Measurements from ENCODE around the gene MGAM2.
A peak's percentile ranks its signal among the peaks of the same experiment; 100 is the strongest.

The MGAM2 gene

DNA sequence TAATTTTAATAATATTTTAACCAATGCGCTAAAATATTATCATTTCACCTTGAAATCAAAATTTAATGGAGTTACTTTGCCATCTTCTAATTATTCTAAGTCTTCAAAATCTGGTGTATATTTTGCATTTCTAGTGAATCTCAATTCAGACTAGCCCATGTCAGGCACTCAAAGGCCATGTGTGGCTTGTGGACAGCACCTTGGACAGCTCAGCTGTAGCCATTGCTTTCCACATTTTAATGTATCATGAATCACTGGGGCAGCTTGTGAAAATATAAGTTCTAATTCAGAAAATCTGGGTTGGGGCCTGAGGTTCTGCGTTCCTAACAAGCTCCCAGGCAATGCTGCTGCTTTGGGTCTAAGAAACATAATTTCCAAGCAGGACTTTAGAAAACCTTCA lies 57.2 kb downstream of the MGAM2 start:
- H3K27me3 ChIP-seq (ENCODE audit: insufficient read depth, poor library complexity, severe bottlenecking), result no peaks in the 10 kb centered on the region
- no peak for DNase-seq (ENCODE audit: low read depth in 1 of 2, low spot score in 1 of 2)
- H3K27ac ChIP-seq (replicated peaks), result no peak overlapping the region
- no peak overlapping the region for H3K4me3 ChIP-seq (replicated peaks; ENCODE audit: insufficient read depth, low read length)
- TF ChIP-seq SPI1 (IDR thresholded peaks at IDR 0.05; ENCODE audit: borderline replicate concordance, low read depth), result no peak
- TF ChIP-seq, protein P1, sequence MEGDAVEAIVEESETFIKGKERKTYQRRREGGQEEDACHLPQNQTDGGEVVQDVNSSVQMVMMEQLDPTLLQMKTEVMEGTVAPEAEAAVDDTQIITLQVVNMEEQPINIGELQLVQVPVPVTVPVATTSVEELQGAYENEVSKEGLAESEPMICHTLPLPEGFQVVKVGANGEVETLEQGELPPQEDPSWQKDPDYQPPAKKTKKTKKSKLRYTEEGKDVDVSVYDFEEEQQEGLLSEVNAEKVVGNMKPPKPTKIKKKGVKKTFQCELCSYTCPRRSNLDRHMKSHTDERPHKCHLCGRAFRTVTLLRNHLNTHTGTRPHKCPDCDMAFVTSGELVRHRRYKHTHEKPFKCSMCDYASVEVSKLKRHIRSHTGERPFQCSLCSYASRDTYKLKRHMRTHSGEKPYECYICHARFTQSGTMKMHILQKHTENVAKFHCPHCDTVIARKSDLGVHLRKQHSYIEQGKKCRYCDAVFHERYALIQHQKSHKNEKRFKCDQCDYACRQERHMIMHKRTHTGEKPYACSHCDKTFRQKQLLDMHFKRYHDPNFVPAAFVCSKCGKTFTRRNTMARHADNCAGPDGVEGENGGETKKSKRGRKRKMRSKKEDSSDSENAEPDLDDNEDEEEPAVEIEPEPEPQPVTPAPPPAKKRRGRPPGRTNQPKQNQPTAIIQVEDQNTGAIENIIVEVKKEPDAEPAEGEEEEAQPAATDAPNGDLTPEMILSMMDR (IDR thresholded peaks at IDR 0.05; ENCODE audit: insufficient read depth, low read length), result no peak
- TF ChIP-seq, protein P2, sequence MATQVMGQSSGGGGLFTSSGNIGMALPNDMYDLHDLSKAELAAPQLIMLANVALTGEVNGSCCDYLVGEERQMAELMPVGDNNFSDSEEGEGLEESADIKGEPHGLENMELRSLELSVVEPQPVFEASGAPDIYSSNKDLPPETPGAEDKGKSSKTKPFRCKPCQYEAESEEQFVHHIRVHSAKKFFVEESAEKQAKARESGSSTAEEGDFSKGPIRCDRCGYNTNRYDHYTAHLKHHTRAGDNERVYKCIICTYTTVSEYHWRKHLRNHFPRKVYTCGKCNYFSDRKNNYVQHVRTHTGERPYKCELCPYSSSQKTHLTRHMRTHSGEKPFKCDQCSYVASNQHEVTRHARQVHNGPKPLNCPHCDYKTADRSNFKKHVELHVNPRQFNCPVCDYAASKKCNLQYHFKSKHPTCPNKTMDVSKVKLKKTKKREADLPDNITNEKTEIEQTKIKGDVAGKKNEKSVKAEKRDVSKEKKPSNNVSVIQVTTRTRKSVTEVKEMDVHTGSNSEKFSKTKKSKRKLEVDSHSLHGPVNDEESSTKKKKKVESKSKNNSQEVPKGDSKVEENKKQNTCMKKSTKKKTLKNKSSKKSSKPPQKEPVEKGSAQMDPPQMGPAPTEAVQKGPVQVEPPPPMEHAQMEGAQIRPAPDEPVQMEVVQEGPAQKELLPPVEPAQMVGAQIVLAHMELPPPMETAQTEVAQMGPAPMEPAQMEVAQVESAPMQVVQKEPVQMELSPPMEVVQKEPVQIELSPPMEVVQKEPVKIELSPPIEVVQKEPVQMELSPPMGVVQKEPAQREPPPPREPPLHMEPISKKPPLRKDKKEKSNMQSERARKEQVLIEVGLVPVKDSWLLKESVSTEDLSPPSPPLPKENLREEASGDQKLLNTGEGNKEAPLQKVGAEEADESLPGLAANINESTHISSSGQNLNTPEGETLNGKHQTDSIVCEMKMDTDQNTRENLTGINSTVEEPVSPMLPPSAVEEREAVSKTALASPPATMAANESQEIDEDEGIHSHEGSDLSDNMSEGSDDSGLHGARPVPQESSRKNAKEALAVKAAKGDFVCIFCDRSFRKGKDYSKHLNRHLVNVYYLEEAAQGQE (IDR thresholded peaks at IDR 0.05; ENCODE audit: insufficient replicate concordance, low read depth), result peak; percentile 94
- TF ChIP-seq GABPA (IDR thresholded peaks at IDR 0.05; ENCODE audit: low read depth), result no peak

DNA sequence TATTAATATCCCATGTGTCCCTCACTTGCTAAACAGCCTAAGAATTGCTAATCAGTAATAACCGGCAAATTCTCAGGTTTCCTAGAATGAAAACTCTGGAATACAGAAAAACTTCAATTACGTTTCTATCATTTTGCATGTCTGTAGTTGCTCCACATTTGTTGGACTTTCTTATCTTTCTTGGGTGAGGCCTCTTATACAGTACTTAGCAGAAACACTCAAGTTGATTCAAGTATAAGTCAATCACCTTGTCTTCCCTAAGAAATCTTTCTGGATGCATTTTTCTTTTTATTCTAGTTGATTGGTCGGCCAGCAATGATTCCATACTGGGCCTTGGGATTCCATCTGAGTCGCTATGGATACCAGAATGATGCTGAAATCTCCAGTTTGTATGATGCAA lies 61.4 kb downstream of the MGAM2 start:
- Histone ChIP-seq H3K4me3 (replicated peaks; ENCODE audit: insufficient read depth, low read length) (no peak overlapping the region), H3K27me3 (ENCODE audit: insufficient read depth, poor library complexity, severe bottlenecking) (no peaks in the 10 kb centered on the region), H3K27ac (replicated peaks) (no peak overlapping the region)
- DNase-seq (ENCODE audit: low read depth in 1 of 2, low spot score in 1 of 2), result no peak
- TF ChIP-seq, protein P2 (IDR thresholded peaks at IDR 0.05; ENCODE audit: insufficient replicate concordance, low read depth), result no peak
- TF ChIP-seq, protein P1 (IDR thresholded peaks at IDR 0.05; ENCODE audit: insufficient read depth, low read length), result no peak
- TF ChIP-seq SPI1 (IDR thresholded peaks at IDR 0.05; ENCODE audit: borderline replicate concordance, low read depth) (no peak), POLR2AphosphoS5 (IDR thresholded peaks at IDR 0.05; ENCODE audit: low read depth) (no peak), GABPA (IDR thresholded peaks at IDR 0.05; ENCODE audit: low read depth) (no peak)

DNA sequence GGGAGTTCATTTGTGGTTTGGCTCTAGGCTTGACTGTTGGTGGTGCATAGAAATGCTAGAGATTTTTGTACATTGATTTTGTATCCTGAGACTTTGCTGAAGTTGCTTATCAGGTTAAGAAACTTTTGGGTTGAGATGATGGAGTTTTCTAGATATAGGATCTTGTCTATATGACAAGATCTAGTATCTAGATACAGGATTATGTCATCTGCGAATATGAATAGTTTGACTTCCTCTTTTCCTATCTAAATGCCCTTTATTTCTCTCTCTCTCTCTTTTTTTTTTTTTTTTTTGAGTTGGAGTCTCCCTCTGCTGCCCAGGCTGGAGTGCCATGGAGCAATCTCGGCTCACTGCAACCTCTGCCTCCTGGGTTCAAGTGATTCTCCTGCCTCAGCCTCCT lies 62.9 kb downstream of the MGAM2 start:
- Histone ChIP-seq H3K4me3 (replicated peaks; ENCODE audit: insufficient read depth, low read length) (no peak overlapping the region), H3K27ac (replicated peaks) (no peak overlapping the region), H3K27me3 (ENCODE audit: insufficient read depth, poor library complexity, severe bottlenecking) (no peaks in the 10 kb centered on the region)
- no peak for DNase-seq (ENCODE audit: low read depth in 1 of 2, low spot score in 1 of 2)
- TF ChIP-seq, protein P2 (IDR thresholded peaks at IDR 0.05; ENCODE audit: insufficient replicate concordance, low read depth), result no peak
- TF ChIP-seq SPI1 (IDR thresholded peaks at IDR 0.05; ENCODE audit: borderline replicate concordance, low read depth), result peak; percentile 73

DNA sequence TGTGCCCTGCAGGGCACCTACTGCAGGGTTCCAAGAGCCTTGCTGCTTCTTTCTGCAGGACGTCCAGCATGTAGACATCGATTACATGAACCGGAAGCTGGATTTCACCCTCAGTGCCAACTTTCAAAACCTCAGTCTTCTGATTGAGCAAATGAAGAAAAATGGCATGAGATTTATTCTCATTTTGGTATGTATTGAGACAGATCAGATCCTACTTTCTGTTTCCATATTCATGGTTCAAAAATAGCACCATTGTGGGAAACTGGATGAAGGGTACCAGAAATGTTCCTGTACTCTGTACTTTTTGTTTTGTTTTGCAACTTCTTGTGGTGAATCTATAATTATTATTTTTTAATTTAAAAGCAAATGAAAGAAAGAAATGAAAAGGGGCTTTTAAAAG lies 64.1 kb downstream of the MGAM2 start:
- H3K27me3 ChIP-seq (ENCODE audit: insufficient read depth, poor library complexity, severe bottlenecking), result no peaks in the 10 kb centered on the region
- TF ChIP-seq GABPA (IDR thresholded peaks at IDR 0.05; ENCODE audit: low read depth), result no peak
- TF ChIP-seq, protein P2 (IDR thresholded peaks at IDR 0.05; ENCODE audit: insufficient replicate concordance, low read depth), result no peak
- TF ChIP-seq, protein P1 (IDR thresholded peaks at IDR 0.05; ENCODE audit: insufficient read depth, low read length), result no peak
- no peak for TF ChIP-seq POLR2AphosphoS5 (IDR thresholded peaks at IDR 0.05; ENCODE audit: low read depth)
- TF ChIP-seq SPI1 (IDR thresholded peaks at IDR 0.05; ENCODE audit: borderline replicate concordance, low read depth), result no peak
- no peak for DNase-seq (ENCODE audit: low read depth in 1 of 2, low spot score in 1 of 2)
- H3K4me3 ChIP-seq (replicated peaks; ENCODE audit: insufficient read depth, low read length), result no peak overlapping the region
- no peak overlapping the region for H3K27ac ChIP-seq (replicated peaks)

All from HL-60 (cell line).